ENCODE measurements around the gene UPF2. TPM values are rescaled to one million over a fixed set of nuclear protein-coding genes. Genes with fewer than 3 reads are reported as not detected.

Gene UPF2
- total and polyA plus RNA-seq, 2 of the 4 experiments (the other 2 are of a cell fraction) = 9.2 to 14.3 TPM

GRCh38 chr10:11901036-11901301 is 141.6 kb downstream of the UPF2 start:
- BruUV-seq (replicated peaks) = no TSS peak
- Histone ChIP-seq H3K36me3 (ENCODE audit: control insufficient read depth, insufficient read depth, low read length) (no peaks in the 10 kb centered on the region), H3K79me1 (ENCODE audit: low read depth in 1 of 2, low read length in 2 of 2) (no peaks in the 10 kb centered on the region), H3K27ac (ENCODE audit: insufficient read depth, low read length) (no peak overlapping the region), H4K91ac (ENCODE audit: insufficient read depth, low read depth, low read length) (no peak overlapping the region), H3K9me1 (ENCODE audit: insufficient read depth, low read length) (peaks cover 10% of the 10 kb centered on the region; the same call in 1 of the 2 replicates), H4K20me1 (ENCODE audit: insufficient read depth, low read length) (no peaks in the 10 kb centered on the region), H3K4me3 (ENCODE audit: insufficient read depth, low read depth, low read length) (no peak overlapping the region), H2AK9ac (replicated peaks; ENCODE audit: low read depth, low read length, poor library complexity) (no peak overlapping the region), H2BK20ac (ENCODE audit: low read depth, low read length) (no peak overlapping the region), H3K14ac (replicated peaks; ENCODE audit: low read depth, low read length) (no peak overlapping the region), H3K9ac (ENCODE audit: low read depth, low read length) (no peak overlapping the region), H4K8ac (ENCODE audit: low read depth in 2 of 2, low read length in 2 of 2) (no peak overlapping the region), H2BK5ac (ENCODE audit: low read depth, low read length, poor library complexity, severe bottlenecking) (no peak overlapping the region), H3K27me3 (ENCODE audit: control insufficient read depth, insufficient read depth, low read length) (no peaks in the 10 kb centered on the region; the same call in 1 of the 2 replicates), H3K56ac (ENCODE audit: extremely low read depth, insufficient read depth, low read length) (no peak overlapping the region), H3K18ac (ENCODE audit: low read depth, low read length) (no peak overlapping the region), H2BK120ac (ENCODE audit: low read depth, low read length) (no peak overlapping the region), H3K4me2 (ENCODE audit: low read depth, low read length) (no peak overlapping the region), H2AFZ (replicated peaks; ENCODE audit: low read length, poor library complexity) (no peak overlapping the region), H2BK15ac (ENCODE audit: low read depth, low read length) (no peak overlapping the region), H3K4me1 (ENCODE audit: control insufficient read depth, insufficient read depth, low read length) (peaks cover 3% of the 10 kb centered on the region; the same call in 1 of the 2 replicates), H3K4ac (ENCODE audit: low read depth, low read length) (no peak overlapping the region), H3K9me3 (ENCODE audit: control insufficient read depth, insufficient read depth, low read length) (no peaks in the 10 kb centered on the region), H4K5ac (ENCODE audit: low read depth, low read length) (no peak overlapping the region), H2AK5ac (ENCODE audit: low read depth, low read length) (no peak overlapping the region), H3K23ac (ENCODE audit: low read depth, low read length) (no peak overlapping the region)
- dilution Hi-C loops (cut with HindIII; ENCODE audit: low sequenced_read_pairs, unreplicated experiment) (no loop called here), intact Hi-C loops (cut with micrococcal nuclease) (no loop called here), in situ Hi-C loops (cut with MboI; ENCODE audit: low sequenced_read_pairs) (no loop called here)
- DNase-seq = no peak
- POLR2A ChIA-PET (ENCODE audit: unreplicated experiment) = no interaction called here
- ATAC-seq (ENCODE audit: low read depth) = no peak
- no CpG with 5 or more reads among the region's 6 CpGs for WGBS, 2 experiments (ENCODE audit: extremely low coverage in 2 of 2, insufficient read length in 1 of 2)
- CTCF ChIA-PET = no interaction called here
- no peak for TF ChIP-seq RAD21 (IDR thresholded peaks at IDR 0.05; ENCODE audit: low read length)
- no peak for TF ChIP-seq MXI1 (IDR thresholded peaks at IDR 0.05; ENCODE audit: borderline replicate concordance, low read depth, low read length)
- no peak for TF ChIP-seq BHLHE40 (IDR thresholded peaks at IDR 0.05; ENCODE audit: low read depth, low read length)
- no peak for TF ChIP-seq MAFK (IDR thresholded peaks at IDR 0.05; ENCODE audit: low read depth, low read length)
- TF ChIP-seq NFE2L2 (IDR thresholded peaks at IDR 0.05; ENCODE audit: low read depth, low read length) = no peak
- no peak for TF ChIP-seq RCOR1 (IDR thresholded peaks at IDR 0.05; ENCODE audit: insufficient replicate concordance, low read length)
- TF ChIP-seq, protein P1, sequence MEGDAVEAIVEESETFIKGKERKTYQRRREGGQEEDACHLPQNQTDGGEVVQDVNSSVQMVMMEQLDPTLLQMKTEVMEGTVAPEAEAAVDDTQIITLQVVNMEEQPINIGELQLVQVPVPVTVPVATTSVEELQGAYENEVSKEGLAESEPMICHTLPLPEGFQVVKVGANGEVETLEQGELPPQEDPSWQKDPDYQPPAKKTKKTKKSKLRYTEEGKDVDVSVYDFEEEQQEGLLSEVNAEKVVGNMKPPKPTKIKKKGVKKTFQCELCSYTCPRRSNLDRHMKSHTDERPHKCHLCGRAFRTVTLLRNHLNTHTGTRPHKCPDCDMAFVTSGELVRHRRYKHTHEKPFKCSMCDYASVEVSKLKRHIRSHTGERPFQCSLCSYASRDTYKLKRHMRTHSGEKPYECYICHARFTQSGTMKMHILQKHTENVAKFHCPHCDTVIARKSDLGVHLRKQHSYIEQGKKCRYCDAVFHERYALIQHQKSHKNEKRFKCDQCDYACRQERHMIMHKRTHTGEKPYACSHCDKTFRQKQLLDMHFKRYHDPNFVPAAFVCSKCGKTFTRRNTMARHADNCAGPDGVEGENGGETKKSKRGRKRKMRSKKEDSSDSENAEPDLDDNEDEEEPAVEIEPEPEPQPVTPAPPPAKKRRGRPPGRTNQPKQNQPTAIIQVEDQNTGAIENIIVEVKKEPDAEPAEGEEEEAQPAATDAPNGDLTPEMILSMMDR (conservative IDR thresholded peaks at IDR 0.05; ENCODE audit: low read depth, low read length) = no peak
- TF ChIP-seq FOS (IDR thresholded peaks at IDR 0.05; ENCODE audit: low read depth, low read length) = no peak
- no peak for TF ChIP-seq ELK1 (IDR thresholded peaks at IDR 0.05; ENCODE audit: borderline replicate concordance, low read depth, low read length)
- TF ChIP-seq MAZ (IDR thresholded peaks at IDR 0.05; ENCODE audit: borderline replicate concordance, low read depth, low read length) = no peak
- TF ChIP-seq, protein P2, sequence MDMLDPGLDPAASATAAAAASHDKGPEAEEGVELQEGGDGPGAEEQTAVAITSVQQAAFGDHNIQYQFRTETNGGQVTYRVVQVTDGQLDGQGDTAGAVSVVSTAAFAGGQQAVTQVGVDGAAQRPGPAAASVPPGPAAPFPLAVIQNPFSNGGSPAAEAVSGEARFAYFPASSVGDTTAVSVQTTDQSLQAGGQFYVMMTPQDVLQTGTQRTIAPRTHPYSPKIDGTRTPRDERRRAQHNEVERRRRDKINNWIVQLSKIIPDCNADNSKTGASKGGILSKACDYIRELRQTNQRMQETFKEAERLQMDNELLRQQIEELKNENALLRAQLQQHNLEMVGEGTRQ (IDR thresholded peaks at IDR 0.05; ENCODE audit: low read depth, low read length) = no peak
